Measurements from ENCODE around the gene LYSMD3. TPM values are rescaled to one million over a fixed set of nuclear protein-coding genes. Genes with fewer than 3 reads are reported as not detected.

LYSMD3 gene
- total RNA-seq, 4 donors from 2014 or later: 6.4 to 13.7 (median 8.4) TPM

GRCh38 chr5:90548069-90548593, 18.7 kb upstream of the LYSMD3 start:
- no peaks in the 10 kb centered on the region for H3K36me3 ChIP-seq
- DNase-seq (ENCODE audit: low spot score in 2 of 2): no peak
- WGBS: 38% methylated on average over 5 of the region's 5 CpGs

GRCh38 chr5:90547072-90547536, 17.7 kb upstream of the LYSMD3 start:
- Histone ChIP-seq H3K4me1 (no peaks in the 10 kb centered on the region), H3K9me3 (no peaks in the 10 kb centered on the region), H3K27me3 (peaks cover 11% of the 10 kb centered on the region), H3K4me3 (no peak overlapping the region), H3K27ac (no peak overlapping the region), H3K36me3 (no peaks in the 10 kb centered on the region)
- TF ChIP-seq POLR2AphosphoS5 (IDR thresholded peaks at IDR 0.05) (no peak), POLR2A (IDR thresholded peaks at IDR 0.05) (no peak), CTCF (IDR thresholded peaks at IDR 0.05) (no peak), EP300 (IDR thresholded peaks at IDR 0.05) (no peak)
- no peak for DNase-seq (ENCODE audit: low spot score in 2 of 2)
- 67% methylated on average over 1 of the region's 1 CpG for WGBS

More at GRCh38 chr5:90548069-90548593, 18.7 kb upstream of the LYSMD3 start:
- Histone ChIP-seq H3K27ac (no peak overlapping the region), H3K9me3 (no peaks in the 10 kb centered on the region), H3K4me1 (no peaks in the 10 kb centered on the region), H3K27me3 (peaks cover 11% of the 10 kb centered on the region), H3K4me3 (no peak overlapping the region)
- TF ChIP-seq EP300 (IDR thresholded peaks at IDR 0.05) (no peak), POLR2AphosphoS5 (IDR thresholded peaks at IDR 0.05) (no peak), POLR2A (IDR thresholded peaks at IDR 0.05) (no peak), CTCF (IDR thresholded peaks at IDR 0.05) (no peak)

GRCh38 chr5:90546216-90546837, 16.9 kb upstream of the LYSMD3 start:
- TF ChIP-seq EP300 (IDR thresholded peaks at IDR 0.05): no peak
- no peak for TF ChIP-seq POLR2AphosphoS5 (IDR thresholded peaks at IDR 0.05)
- no peak for TF ChIP-seq POLR2A (IDR thresholded peaks at IDR 0.05)
- no peak for TF ChIP-seq CTCF (IDR thresholded peaks at IDR 0.05)
- Histone ChIP-seq H3K27ac (no peak overlapping the region), H3K9me3 (no peaks in the 10 kb centered on the region), H3K4me1 (no peaks in the 10 kb centered on the region), H3K36me3 (no peaks in the 10 kb centered on the region), H3K27me3 (peaks cover 11% of the 10 kb centered on the region), H3K4me3 (no peak overlapping the region)
- 58% methylated on average over 4 of the region's 4 CpGs for WGBS
- DNase-seq (ENCODE audit: low spot score in 2 of 2): no peak

GRCh38 chr5:90545511-90545910, 16.1 kb upstream of the LYSMD3 start:
- no peak for DNase-seq (ENCODE audit: low spot score in 2 of 2)
- Histone ChIP-seq H3K4me1 (no peaks in the 10 kb centered on the region), H3K27ac (no peak overlapping the region), H3K36me3 (no peaks in the 10 kb centered on the region), H3K27me3 (peaks cover 11% of the 10 kb centered on the region), H3K9me3 (no peaks in the 10 kb centered on the region), H3K4me3 (no peak overlapping the region)
- no peak for TF ChIP-seq POLR2AphosphoS5 (IDR thresholded peaks at IDR 0.05)
- 61% methylated on average over 2 of the region's 2 CpGs for whole genome bisulfite sequencing

- no peak for TF ChIP-seq POLR2AphosphoS5 (IDR thresholded peaks at IDR 0.05)
- TF ChIP-seq POLR2A (IDR thresholded peaks at IDR 0.05): no peak
- no peak for TF ChIP-seq CTCF (IDR thresholded peaks at IDR 0.05)
- no peak for TF ChIP-seq EP300 (IDR thresholded peaks at IDR 0.05)
- Histone ChIP-seq H3K4me3 (no peak overlapping the region), H3K36me3 (no peaks in the 10 kb centered on the region), H3K27me3 (peaks cover 9% of the 10 kb centered on the region), H3K4me1 (no peaks in the 10 kb centered on the region), H3K27ac (no peak overlapping the region), H3K9me3 (no peaks in the 10 kb centered on the region)
- no peak for DNase-seq (ENCODE audit: low spot score in 2 of 2)
- 62% methylated on average over 4 of the region's 4 CpGs for WGBS
These were observed 13.6 kb upstream of the LYSMD3 start for GRCh38 chr5:90542827-90543519.
